IMR-90 (cell line): ENCODE measurements around the gene RASSF3. TPM values are rescaled to one million over a fixed set of nuclear protein-coding genes. Genes with fewer than 3 reads are reported as not detected.

Experiments used
- ATAC-seq: fragments of 200-7000 bp; cut with Tn5 transposase; 2 replicates; pipeline ENCODE4 v1.9.1; 2020; ENCODE audit warnings: low read depth, mild to moderate bottlenecking, moderate library complexity
- BruUV-seq: library from RNA; stranded (reverse); fragments of 400-500 nt; replicated peaks from 2 replicates; lab custom pipeline; 2021; lab: Mats Ljungman, UMichigan
- CTCF ChIA-PET: fragments of 300-600 bp; formaldehyde crosslinking; extraction: SDS; loops from one replicate; lab custom pipeline; 2021; ENCODE audit warnings: antibody characterized with exemption; lab: Yijun Ruan, JAX
- POLR2A ChIA-PET: fragments of 300-600 bp; sonication (Branson Sonifier 250); formaldehyde crosslinking; loops from one replicate; lab custom pipeline; 2022; ENCODE audit warnings: antibody characterized with exemption; ENCODE audit not compliant: unreplicated experiment; lab: Charles Lee
- DNase-seq: peaks from one replicate; pipeline ENCODE4 v3.0.0; 2013
- H2AFZ ChIP-seq: replicated peaks from 2 replicates; pipeline ENCODE3; 2013; ENCODE audit warnings: low read length, mild to moderate bottlenecking; ENCODE audit not compliant: poor library complexity
- H2AK5ac ChIP-seq: 2 replicates; pipeline ENCODE4 v1.6.1; 2013; ENCODE audit warnings: low read depth, low read length, inconsistent platforms
- H2AK9ac ChIP-seq: replicated peaks from 2 replicates; pipeline ENCODE3; 2013; ENCODE audit warnings: mild to moderate bottlenecking, low read depth, low read length, moderate library complexity; ENCODE audit not compliant: poor library complexity
- H2BK120ac ChIP-seq: 2 replicates; pipeline ENCODE4 v1.6.1; 2013; ENCODE audit warnings: low read depth, low read length, inconsistent platforms
- H2BK15ac ChIP-seq: 3 replicates; pipeline ENCODE4 v1.6.1; 2013; ENCODE audit warnings: low read depth, low read length, inconsistent platforms
- H2BK20ac ChIP-seq: 2 replicates; pipeline ENCODE4 v1.6.1; 2013; ENCODE audit warnings: low read depth, mild to moderate bottlenecking, inconsistent platforms, low read length, moderate library complexity
- H2BK5ac ChIP-seq: 2 replicates; pipeline ENCODE4 v1.6.1; 2013; ENCODE audit warnings: mild to moderate bottlenecking, low read depth, low read length, inconsistent platforms; ENCODE audit not compliant: poor library complexity, severe bottlenecking
- H3K14ac ChIP-seq: replicated peaks from 2 replicates; pipeline ENCODE4 v1.6.1; 2013; ENCODE audit warnings: low read depth, low read length, inconsistent platforms
- H3K18ac ChIP-seq: 2 replicates; pipeline ENCODE4 v1.6.1; 2013; ENCODE audit warnings: low read depth, low read length, control low read depth
- H3K23ac ChIP-seq: 2 replicates; pipeline ENCODE4 v1.6.1; 2013; ENCODE audit warnings: low read depth, low read length, inconsistent platforms
- H3K27ac ChIP-seq: 2 replicates; pipeline ENCODE4 v1.5.1; 2013; ENCODE audit warnings: mild to moderate bottlenecking, control low read depth, low read length; ENCODE audit not compliant: insufficient read depth
- H3K27me3 ChIP-seq: 2 replicates; pipeline ENCODE4 v1.6.1; 2013; ENCODE audit warnings: low read length; ENCODE audit not compliant: control insufficient read depth, insufficient read depth
- H3K36me3 ChIP-seq: 2 replicates; pipeline ENCODE4 v1.6.1; 2013; ENCODE audit warnings: low read length, mixed read lengths; ENCODE audit not compliant: control insufficient read depth, insufficient read depth
- H3K4ac ChIP-seq: 2 replicates; pipeline ENCODE4 v1.6.1; 2013; ENCODE audit warnings: low read depth, low read length, inconsistent platforms
- H3K4me1 ChIP-seq: 2 replicates; pipeline ENCODE4 v1.6.1; 2013; ENCODE audit warnings: low read length, mixed read lengths; ENCODE audit not compliant: control insufficient read depth, insufficient read depth
- H3K4me2 ChIP-seq: 2 replicates; pipeline ENCODE4 v1.6.1; 2013; ENCODE audit warnings: low read depth, mild to moderate bottlenecking, control low read depth, low read length, moderate library complexity
- H3K4me3 ChIP-seq: 2 replicates; pipeline ENCODE4 v1.5.1; 2013; ENCODE audit warnings: low read depth, mild to moderate bottlenecking, control low read depth, low read length, moderate library complexity; ENCODE audit not compliant: insufficient read depth
- H3K56ac ChIP-seq: 2 replicates; pipeline ENCODE4 v1.6.1; 2013; ENCODE audit warnings: low read length, inconsistent platforms; ENCODE audit not compliant: insufficient read depth; ENCODE audit errors: extremely low read depth
- H3K79me1 ChIP-seq, 2 experiments: 2 replicates each; pipeline ENCODE4 v1.6.1; 2013; ENCODE audit warnings: low read length in 2 of 2, inconsistent platforms in 1 of 2, low read depth in 1 of 2
- H3K9ac ChIP-seq: 2 replicates; pipeline ENCODE4 v1.6.1; 2013; ENCODE audit warnings: low read depth, low read length, control low read depth
- H3K9me1 ChIP-seq: 2 replicates; pipeline ENCODE4 v1.6.1; 2013; ENCODE audit warnings: low read length, inconsistent platforms; ENCODE audit not compliant: insufficient read depth
- H3K9me3 ChIP-seq: 2 replicates; pipeline ENCODE4 v1.6.1; 2013; ENCODE audit warnings: low read length; ENCODE audit not compliant: control insufficient read depth, insufficient read depth
- H4K20me1 ChIP-seq: 2 replicates; pipeline ENCODE4 v1.6.1; 2013; ENCODE audit warnings: low read length, inconsistent platforms; ENCODE audit not compliant: insufficient read depth
- H4K5ac ChIP-seq: 2 replicates; pipeline ENCODE4 v1.6.1; 2013; ENCODE audit warnings: mild to moderate bottlenecking, low read depth, low read length, control low read depth
- H4K8ac ChIP-seq, 2 experiments: 2 replicates each; pipeline ENCODE4 v1.6.1; 2013; ENCODE audit warnings: low read depth in 2 of 2, low read length in 2 of 2, control low read depth in 1 of 2, inconsistent platforms in 1 of 2
- H4K91ac ChIP-seq: 2 replicates; pipeline ENCODE4 v1.6.1; 2013; ENCODE audit warnings: low read depth, low read length, inconsistent platforms; ENCODE audit not compliant: insufficient read depth
- FOS ChIP-seq: fragments of 150-350 bp; IDR thresholded peaks from 2 replicates; pipeline ENCODE4 v1.6.1; 2016; ENCODE audit warnings: low read depth, low read length
- MAZ ChIP-seq: IDR thresholded peaks from 2 replicates; pipeline ENCODE4 v1.6.1; 2012; ENCODE audit warnings: low read depth, mild to moderate bottlenecking, low read length, improper control_type of control experiment, moderate library complexity, borderline replicate concordance
- NFE2L2 ChIP-seq: fragments of 150-350 bp; IDR thresholded peaks from 2 replicates; pipeline ENCODE4 v1.6.1; 2016; ENCODE audit warnings: low read depth, mild to moderate bottlenecking, low read length
- RAD21 ChIP-seq: IDR thresholded peaks from 2 replicates; pipeline ENCODE4 v1.6.1; 2012; ENCODE audit warnings: low read length, improper control_type of control experiment
- RFX5 ChIP-seq: IDR thresholded peaks from 2 replicates; pipeline ENCODE4 v1.8.0; 2012; ENCODE audit warnings: low read depth, mild to moderate bottlenecking, low read length, moderate library complexity
- WGBS, 2 experiments: methylation state at CpG; one replicate each; pipeline versions ENCODE4 v1.1.5 to v1.1.7; 2013; ENCODE audit warnings: missing lambda C conversion rate in 2 of 2; ENCODE audit not compliant: insufficient read length in 1 of 2; ENCODE audit errors: extremely low coverage in 2 of 2; 5-methylcytosine and 5-hydroxymethylcytosine counted together
- dilution Hi-C: fragments of 300-500 bp; cut with HindIII; formaldehyde crosslinking; loops from one replicate; pipeline ENCODE4 v1.14.3; 2018; ENCODE audit warnings: low sequenced_read_pairs; ENCODE audit not compliant: unreplicated experiment
- in situ Hi-C: fragments of 300-500 bp; cut with MboI; formaldehyde crosslinking; loops from 3 replicates; pipeline ENCODE4 v1.14.3; 2019; ENCODE audit warnings: low sequenced_read_pairs, inconsistent platforms, mixed read lengths
- intact Hi-C: fragments of 100-400 bp; cut with micrococcal nuclease; formaldehyde crosslinking; loops from 2 replicates; pipeline ENCODE4 v1.10.0; 2022
- polyA plus RNA-seq, 3 experiments: library from polyadenylated mRNA; depleted of rRNA; stranded (reverse); fragments of >200 nt; gene quantifications; 2 replicates each; pipeline ENCODE4 v1.2.3, GENCODE V29; 2012; ENCODE audit warnings: low replicate concordance in 1 of 3
- total RNA-seq: library from RNA; depleted of rRNA; stranded (reverse); fragments of >200 nt; gene quantifications from 2 replicates; pipeline ENCODE4 v1.2.3, GENCODE V29; 2012
- TF ChIP-seq, protein P1 (sequence below): fragments of 150-350 bp; IDR thresholded peaks from 2 replicates; pipeline ENCODE4 v1.6.1; 2016; ENCODE audit warnings: low read depth, mild to moderate bottlenecking, low read length, moderate library complexity, borderline replicate concordance
- TF ChIP-seq, protein P2 (sequence below): fragments of 150-350 bp; IDR thresholded peaks from 2 replicates; pipeline ENCODE4 v1.6.1; 2017; ENCODE audit warnings: mild to moderate bottlenecking, antibody characterized with exemption, low read length, low read depth

RASSF3 gene
- total and polyA plus RNA-seq, 2 of the 4 experiments (the other 2 are of a cell fraction), result 18.7 to 39.3 TPM

DNA sequence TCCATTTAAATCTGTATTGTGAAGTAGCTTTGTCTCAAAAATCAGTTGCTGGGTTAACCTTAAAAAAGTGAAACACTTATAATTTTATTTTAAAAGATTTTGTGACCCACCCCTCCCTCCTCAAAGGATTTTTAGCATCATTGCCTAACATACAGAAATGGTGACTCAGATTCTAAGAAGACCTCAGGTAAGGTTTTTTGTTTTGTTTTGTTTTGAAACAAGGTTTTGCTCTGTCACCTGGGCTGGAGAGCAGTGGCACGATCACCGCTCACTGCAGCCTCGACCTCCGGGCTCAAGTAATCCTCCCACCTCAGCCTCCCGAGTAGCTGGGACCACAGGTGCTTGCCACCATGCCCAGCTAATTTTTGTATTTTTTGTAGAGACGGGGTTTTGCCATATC lies 74.8 kb downstream of the RASSF3 start:
- Histone ChIP-seq H3K14ac (no peak overlapping the region), H2AK5ac (no peak overlapping the region), H3K79me1 (peaks cover 15 to 65% of the 10 kb centered on the region in 2 experiments), H3K4me3 (no peak overlapping the region), H3K36me3 (peaks cover 15% of the 10 kb centered on the region), H3K23ac (no peak overlapping the region), H2AK9ac (no peak overlapping the region), H3K18ac (no peak overlapping the region), H2BK5ac (no peak overlapping the region), H3K56ac (no peak overlapping the region), H2AFZ (no peak overlapping the region), H3K4me2 (no peak overlapping the region), H3K4ac (no peak overlapping the region), H3K4me1 (peaks cover 8% of the 10 kb centered on the region), H3K9me1 (peaks cover 10% of the 10 kb centered on the region), H3K9ac (no peak overlapping the region), H2BK20ac (no peak overlapping the region), H3K9me3 (no peaks in the 10 kb centered on the region), H2BK120ac (no peak overlapping the region), H4K91ac (no peak overlapping the region), H4K20me1 (peaks cover 8% of the 10 kb centered on the region; the same call in 1 of the 2 replicates), H4K5ac (no peak overlapping the region), H3K27ac (no peak overlapping the region), H3K27me3 (no peaks in the 10 kb centered on the region), H4K8ac (no peak overlapping the region), H2BK15ac (no peak overlapping the region)
- DNase-seq (no peak), ATAC-seq (no peak)
- dilution Hi-C loops (no loop called here), in situ Hi-C loops (no loop called here), intact Hi-C loops (no loop called here)
- TF ChIP-seq FOS, result no peak
- TF ChIP-seq NFE2L2, result no peak
- TF ChIP-seq MAZ, result no peak
- TF ChIP-seq RAD21, result no peak
- TF ChIP-seq, protein P1, sequence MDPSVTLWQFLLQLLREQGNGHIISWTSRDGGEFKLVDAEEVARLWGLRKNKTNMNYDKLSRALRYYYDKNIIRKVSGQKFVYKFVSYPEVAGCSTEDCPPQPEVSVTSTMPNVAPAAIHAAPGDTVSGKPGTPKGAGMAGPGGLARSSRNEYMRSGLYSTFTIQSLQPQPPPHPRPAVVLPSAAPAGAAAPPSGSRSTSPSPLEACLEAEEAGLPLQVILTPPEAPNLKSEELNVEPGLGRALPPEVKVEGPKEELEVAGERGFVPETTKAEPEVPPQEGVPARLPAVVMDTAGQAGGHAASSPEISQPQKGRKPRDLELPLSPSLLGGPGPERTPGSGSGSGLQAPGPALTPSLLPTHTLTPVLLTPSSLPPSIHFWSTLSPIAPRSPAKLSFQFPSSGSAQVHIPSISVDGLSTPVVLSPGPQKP, result no peak
- TF ChIP-seq RFX5, result no peak
- TF ChIP-seq, protein P2, sequence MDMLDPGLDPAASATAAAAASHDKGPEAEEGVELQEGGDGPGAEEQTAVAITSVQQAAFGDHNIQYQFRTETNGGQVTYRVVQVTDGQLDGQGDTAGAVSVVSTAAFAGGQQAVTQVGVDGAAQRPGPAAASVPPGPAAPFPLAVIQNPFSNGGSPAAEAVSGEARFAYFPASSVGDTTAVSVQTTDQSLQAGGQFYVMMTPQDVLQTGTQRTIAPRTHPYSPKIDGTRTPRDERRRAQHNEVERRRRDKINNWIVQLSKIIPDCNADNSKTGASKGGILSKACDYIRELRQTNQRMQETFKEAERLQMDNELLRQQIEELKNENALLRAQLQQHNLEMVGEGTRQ, result no peak
- no TSS peak for BruUV-seq
- ChIA-PET POLR2A (no interaction called here), CTCF (interaction anchor here (0.6 kb wide), 2 partner anchors 135 to 869 kb away, joined by 3 to 5 read pairs; no protein-coding TSS in a partner anchor)
- WGBS, 2 experiments, result 60% methylated on average over 1 of the region's 6 CpGs; no CpG with 5 or more reads in 1 of the 2 experiments
